HepG2 (cell line): ENCODE results near the gene STX1B. TPM values are rescaled to one million over a fixed set of nuclear protein-coding genes. Genes with fewer than 3 reads are reported as not detected.

ENCODE experiments used
- ERF ChIP-seq: IDR thresholded peaks from 2 replicates; pipeline ENCODE4 v1.6.1; 2018; ENCODE audit warnings: missing biosample characterization, missing genetic modification reagents
- FOSL1 ChIP-seq: sonication (generic); formaldehyde crosslinking; IDR thresholded peaks from 2 replicates; pipeline ENCODE4 v1.9.0; 2021; ENCODE audit warnings: missing genetic modification reagents, borderline replicate concordance
- GZF1 ChIP-seq: sonication (generic); formaldehyde crosslinking; IDR thresholded peaks from 2 replicates; pipeline ENCODE4 v1.5.1; 2020; ENCODE audit warnings: mild to moderate bottlenecking, missing genetic modification reagents
- HNRNPL ChIP-seq: fragments of 200-400 bp; formaldehyde crosslinking; IDR thresholded peaks from 2 replicates; pipeline ENCODE4 v1.6.1; 2017; ENCODE audit warnings: mild to moderate bottlenecking, low read depth, low read length
- IRF2 ChIP-seq: IDR thresholded peaks from 2 replicates; pipeline ENCODE4 v1.6.1; 2018; ENCODE audit warnings: missing genetic modification reagents, missing compliant biosample characterization
- ISL2 ChIP-seq: sonication (generic); formaldehyde crosslinking; IDR thresholded peaks from 2 replicates; pipeline ENCODE4 v1.5.0; 2020; ENCODE audit warnings: missing genetic modification reagents
- LCORL ChIP-seq, 2 experiments: fragments of 450-650 bp in 1 of 2; sonication (generic) in 1 of 2; formaldehyde crosslinking in 1 of 2; IDR thresholded peaks; 2 replicates each; pipeline versions ENCODE4 v1.5.0 to v1.6.1; 2017 to 2020; ENCODE audit warnings: antibody characterized with exemption in 1 of 2, missing genetic modification reagents in 1 of 2
- NFKBIZ ChIP-seq: IDR thresholded peaks from 2 replicates; pipeline ENCODE4 v1.6.1; 2018; ENCODE audit warnings: missing genetic modification reagents, missing compliant biosample characterization
- NR0B2 ChIP-seq: sonication (generic); formaldehyde crosslinking; IDR thresholded peaks from 2 replicates; pipeline ENCODE4 v1.4.0; 2020; ENCODE audit warnings: mild to moderate bottlenecking, missing genetic modification reagents
- POGZ ChIP-seq: sonication (generic); formaldehyde crosslinking; IDR thresholded peaks from 2 replicates; pipeline ENCODE4 v1.4.0; 2020; ENCODE audit warnings: mild to moderate bottlenecking, missing genetic modification reagents
- PRDM10 ChIP-seq: sonication (generic); formaldehyde crosslinking; IDR thresholded peaks from 2 replicates; pipeline ENCODE4 v1.4.0; 2020; ENCODE audit warnings: low read depth, missing genetic modification reagents
- SMC3 ChIP-seq: IDR thresholded peaks from 2 replicates; pipeline ENCODE4 v1.6.1; 2011; ENCODE audit warnings: low read length, improper control_type of control experiment
- SOX13 ChIP-seq, 3 experiments: fragments of 450-650 bp in 1 of 3; sonication (generic) in 1 of 3; formaldehyde crosslinking in 1 of 3; IDR thresholded peaks in 2 of 3; conservative IDR thresholded peaks in 1 of 3; 2 replicates each; pipeline versions ENCODE4 v1.5.0 to v1.6.1; 2016 to 2020; ENCODE audit warnings: antibody characterized with exemption in 1 of 3, mild to moderate bottlenecking in 1 of 3, missing compliant biosample characterization in 1 of 3, missing genetic modification reagents in 1 of 3, moderate library complexity in 1 of 3
- ZNF180 ChIP-seq: sonication (generic); formaldehyde crosslinking; IDR thresholded peaks from 2 replicates; pipeline ENCODE4 v1.4.0; 2020; ENCODE audit warnings: low read depth, missing genetic modification reagents, borderline replicate concordance
- ZNF235 ChIP-seq: sonication (generic); formaldehyde crosslinking; IDR thresholded peaks from 2 replicates; pipeline ENCODE4 v1.8.1; 2023; ENCODE audit warnings: mild to moderate bottlenecking, missing genetic modification reagents, borderline replicate concordance
- ZNF512 ChIP-seq: sonication (generic); formaldehyde crosslinking; IDR thresholded peaks from 2 replicates; pipeline ENCODE4 v1.4.0; 2020; ENCODE audit warnings: mild to moderate bottlenecking, missing genetic modification reagents
- ZNF569 ChIP-seq: sonication (generic); formaldehyde crosslinking; IDR thresholded peaks from 2 replicates; pipeline ENCODE4 v1.5.0; 2020; ENCODE audit warnings: mild to moderate bottlenecking, missing genetic modification reagents, moderate library complexity, borderline replicate concordance
- ZNF768 ChIP-seq: sonication (generic); formaldehyde crosslinking; IDR thresholded peaks from 2 replicates; pipeline ENCODE4 v1.4.0; 2020; ENCODE audit warnings: missing genetic modification reagents
- ZNF792 ChIP-seq: IDR thresholded peaks from 2 replicates; pipeline ENCODE4 v1.6.1; 2016
- ZXDC ChIP-seq: sonication (generic); formaldehyde crosslinking; IDR thresholded peaks from 2 replicates; pipeline ENCODE4 v1.5.0; 2020; ENCODE audit warnings: mild to moderate bottlenecking, missing genetic modification reagents
- polyA plus RNA-seq, 8 experiments: library from polyadenylated mRNA; depleted of rRNA in 3 of 8; stranded (reverse) in 7 of 8; unstranded in 1 of 8; fragments of >200 nt; fragmentation: Illumina TruSeq in 4 of 8; extraction: Trizol in 4 of 8; gene quantifications; 2 replicates each; pipeline versions ENCODE4 v1.2.1 to v1.2.3, GENCODE V29; 2011 to 2016; ENCODE audit warnings: low read depth in 4 of 8, missing spikeins in 1 of 8, mixed read lengths in 1 of 8; ENCODE audit not compliant: insufficient read depth in 1 of 8
- total RNA-seq, 5 experiments: library from RNA; depleted of rRNA; stranded (reverse); fragments of >200 nt; fragmentation: Illumina TruSeq; extraction: Trizol; gene quantifications; 2 replicates each; pipeline ENCODE4 v1.2.3, GENCODE V29; 2016; ENCODE audit warnings: low read depth in 1 of 5

Gene STX1B
- total and polyA plus RNA-seq, 2 of the 13 experiments (the other 11 are each of a cell fraction or from before 2014, with no cell fraction given): 2.1 to 3.0 TPM

GRCh38 chr16:30984669-30985400, 25.6 kb downstream of the STX1B start, which contains the start of gene HSD3B7 (continued):
- TF ChIP-seq ZNF768 (peak; percentile 87), PRDM10 (CRISPR knock-in tag) (peak; percentile 28; the same call in 1 of the 2 replicates), IRF2 (CRISPR knock-in tag) (peak; percentile 58; the same call in 1 of the 2 replicates), FOSL1 (CRISPR knock-in tag) (no peak), SOX13 (IDR thresholded peaks at IDR 0.05) (no peak), SOX13 (CRISPR knock-in tag; conservative IDR thresholded peaks at IDR 0.05 in 1 of 2, IDR thresholded peaks at IDR 0.05 in 1 of 2) (peak in 1 of 2 experiments; percentile 31; a peak in 2 of 4 replicates), ERF (peak; percentile 86), LCORL (IDR thresholded peaks at IDR 0.05) (no peak), LCORL (CRISPR knock-in tag; IDR thresholded peaks at IDR 0.05) (no peak; the same call in 1 of the 2 replicates), HNRNPL (peak; percentile 77), ZNF792 (CRISPR knock-in tag) (peak; percentile 28; the same call in 1 of the 2 replicates), ZNF512 (CRISPR knock-in tag) (no peak), ZNF569 (CRISPR knock-in tag) (peak; percentile 83; the same call in 1 of the 2 replicates), ISL2 (CRISPR knock-in tag) (peak; percentile 75), NR0B2 (CRISPR knock-in tag) (peak; percentile 80; the same call in 1 of the 2 replicates), NFKBIZ (CRISPR knock-in tag) (peak; percentile 80; the same call in 1 of the 2 replicates), GZF1 (no peak), ZNF235 (CRISPR knock-in tag) (0 out of 2 replicates have a peak, but pooled peaks have one; percentile 14), SMC3 (peak; percentile 84), ZNF180 (CRISPR knock-in tag) (no peak), ZXDC (CRISPR knock-in tag) (peak; percentile 68), POGZ (0 out of 2 replicates have a peak, but pooled peaks have one; percentile 13)
